H9 (cell line): ENCODE measurements around the gene GNRHR. TPM values are rescaled to one million over a fixed set of nuclear protein-coding genes. Genes with fewer than 3 reads are reported as not detected.

Experiments used
- DNase-seq: peaks from one replicate; pipeline ENCODE4 v3.0.0-alpha.2; 2017
- H2AFZ ChIP-seq: one replicate; pipeline ENCODE4 v1.6.1; 2013; ENCODE audit warnings: mild to moderate bottlenecking, low read length, control low read depth, moderate library complexity
- H2AK5ac ChIP-seq: 2 replicates; pipeline ENCODE4 v1.6.1; 2013; ENCODE audit warnings: low read length, control low read depth, mixed read lengths; ENCODE audit not compliant: insufficient read length
- H2BK120ac ChIP-seq: one replicate; pipeline ENCODE4 v1.6.1; 2013; ENCODE audit warnings: low read depth, mild to moderate bottlenecking, low read length, control low read depth, inconsistent platforms; ENCODE audit not compliant: poor library complexity, severe bottlenecking
- H2BK12ac ChIP-seq: 2 replicates; pipeline ENCODE4 v1.6.1; 2013; ENCODE audit warnings: low read length, control low read depth, mixed read lengths, low read depth; ENCODE audit not compliant: insufficient read length
- H2BK15ac ChIP-seq: 2 replicates; pipeline ENCODE4 v1.6.1; 2013; ENCODE audit warnings: low read depth, low read length, control low read depth
- H2BK20ac ChIP-seq: one replicate; pipeline ENCODE4 v1.6.1; 2013; ENCODE audit warnings: low read depth, mild to moderate bottlenecking, low read length, control low read depth, inconsistent platforms; ENCODE audit not compliant: poor library complexity, severe bottlenecking
- H2BK5ac ChIP-seq: 2 replicates; pipeline ENCODE4 v1.6.1; 2013; ENCODE audit warnings: low read length, control low read depth, mixed read lengths; ENCODE audit not compliant: insufficient read length
- H3K14ac ChIP-seq: 2 replicates; pipeline ENCODE4 v1.6.1; 2013; ENCODE audit warnings: low read length, control low read depth; ENCODE audit not compliant: insufficient read depth
- H3K18ac ChIP-seq: 2 replicates; pipeline ENCODE4 v1.6.1; 2013; ENCODE audit warnings: low read depth, mild to moderate bottlenecking, mixed read lengths, low read length, control low read depth; ENCODE audit not compliant: insufficient read length
- H3K23ac ChIP-seq: 2 replicates; pipeline ENCODE4 v1.6.1; 2013; ENCODE audit warnings: low read length, control low read depth, mixed read lengths, low read depth; ENCODE audit not compliant: insufficient read length
- H3K23me2 ChIP-seq: 2 replicates; pipeline ENCODE4 v1.6.1; 2013; ENCODE audit warnings: low read depth, mild to moderate bottlenecking, mixed read lengths, low read length, control low read depth; ENCODE audit not compliant: insufficient read length, poor library complexity, severe bottlenecking
- H3K27ac ChIP-seq: 2 replicates; pipeline ENCODE4 v1.5.1; 2013; ENCODE audit warnings: low read length, control low read depth, mixed read lengths, low read depth; ENCODE audit not compliant: insufficient read length
- H3K27me3 ChIP-seq: 2 replicates; pipeline ENCODE4 v1.6.1; 2013; ENCODE audit warnings: low read length, control low read depth, inconsistent platforms; ENCODE audit not compliant: insufficient read depth
- H3K4ac ChIP-seq: 2 replicates; pipeline ENCODE4 v1.6.1; 2013; ENCODE audit warnings: low read depth, mild to moderate bottlenecking, control low read depth, inconsistent platforms, low read length, moderate library complexity
- H3K4me1 ChIP-seq: 2 replicates; pipeline ENCODE4 v1.6.1; 2013; ENCODE audit warnings: low read length, control low read depth, inconsistent platforms; ENCODE audit not compliant: insufficient read depth
- H3K4me2 ChIP-seq: 2 replicates; pipeline ENCODE4 v1.6.1; 2013; ENCODE audit warnings: low read length, control low read depth, mixed read lengths; ENCODE audit not compliant: insufficient read length, insufficient read depth
- H3K56ac ChIP-seq: 2 replicates; pipeline ENCODE4 v1.6.1; 2013; ENCODE audit warnings: low read depth, mild to moderate bottlenecking, mixed read lengths, low read length, control low read depth; ENCODE audit not compliant: insufficient read length
- H3K79me1 ChIP-seq: 2 replicates; pipeline ENCODE4 v1.6.1; 2013; ENCODE audit warnings: low read depth, mild to moderate bottlenecking, moderate library complexity, low read length, control low read depth, inconsistent platforms; ENCODE audit not compliant: insufficient read depth, poor library complexity, severe bottlenecking
- H3K79me2 ChIP-seq: 2 replicates; pipeline ENCODE4 v1.6.1; 2013; ENCODE audit warnings: low read length, control low read depth, inconsistent platforms; ENCODE audit not compliant: insufficient read depth
- H3K9ac ChIP-seq: 2 replicates; pipeline ENCODE4 v1.6.1; 2013; ENCODE audit warnings: low read length, control low read depth, mixed read lengths; ENCODE audit not compliant: insufficient read length; ENCODE audit errors: extremely low read depth
- H3K9me3 ChIP-seq: one replicate; pipeline ENCODE4 v1.6.1; 2013; ENCODE audit warnings: low read depth, low read length, inconsistent platforms; ENCODE audit not compliant: control insufficient read depth
- H3T11ph ChIP-seq: one replicate; pipeline ENCODE4 v1.6.1; 2013; ENCODE audit warnings: mild to moderate bottlenecking, low read length, control low read depth, inconsistent platforms
- H4K20me1 ChIP-seq: one replicate; pipeline ENCODE4 v1.6.1; 2013; ENCODE audit not compliant: control insufficient read depth, insufficient read length, insufficient read depth
- H4K5ac ChIP-seq: 2 replicates; pipeline ENCODE4 v1.6.1; 2013; ENCODE audit warnings: low read depth, mild to moderate bottlenecking, mixed read lengths, low read length, control low read depth; ENCODE audit not compliant: insufficient read length
- H4K8ac ChIP-seq: replicated peaks from 2 replicates; pipeline ENCODE4 v1.6.1; 2013; ENCODE audit warnings: low read length, control low read depth, mixed read lengths, low read depth; ENCODE audit not compliant: insufficient read length
- H4K91ac ChIP-seq: 2 replicates; pipeline ENCODE4 v1.6.1; 2013; ENCODE audit warnings: low read depth, mild to moderate bottlenecking, moderate library complexity, mixed read lengths, low read length, control low read depth; ENCODE audit not compliant: insufficient read length
- H3K27ac Mint-ChIP-seq, 3 experiments: 2 replicates in 2 of 3; 3 replicates in 1 of 3; pipeline ENCODE4 v1.8.0; 2020 to 2021; ENCODE audit warnings: mixed read lengths in 3 of 3, mild to moderate bottlenecking in 1 of 3, moderate library complexity in 1 of 3
- H3K27me3 Mint-ChIP-seq: 2 replicates; pipeline ENCODE4 v1.8.0; 2021; ENCODE audit warnings: low read depth, mild to moderate bottlenecking, moderate library complexity, mixed read lengths
- H3K36me3 Mint-ChIP-seq, 3 experiments: 2 replicates in 2 of 3; 3 replicates in 1 of 3; pipeline ENCODE4 v1.8.0; 2020 to 2021; ENCODE audit warnings: low read depth in 3 of 3, mixed read lengths in 3 of 3; ENCODE audit not compliant: insufficient read depth in 1 of 3
- H3K4me1 Mint-ChIP-seq, 2 experiments: 2 replicates each; pipeline ENCODE4 v1.8.0; 2020; ENCODE audit warnings: mixed read lengths in 2 of 2
- H3K4me3 Mint-ChIP-seq, 2 experiments: 2 replicates in 1 of 2; 3 replicates in 1 of 2; pipeline ENCODE4 v1.8.0; 2020 to 2021; ENCODE audit warnings: mild to moderate bottlenecking in 2 of 2, mixed read lengths in 2 of 2, moderate library complexity in 1 of 2
- H3K9me3 Mint-ChIP-seq, 2 experiments: 2 replicates in 1 of 2; 3 replicates in 1 of 2; pipeline ENCODE4 v1.8.0; 2020; ENCODE audit warnings: mild to moderate bottlenecking in 2 of 2, mixed read lengths in 2 of 2, moderate library complexity in 1 of 2
- WGBS: extraction: QIAGEN DNeasy Blood & Tissue Kit; methylation state at CpG from one replicate; pipeline ENCODE4 v1.1.7; 2013; ENCODE audit warnings: missing lambda C conversion rate, low lambda C conversion rate, mixed read lengths; ENCODE audit not compliant: insufficient read length; ENCODE audit errors: extremely low coverage; 5-methylcytosine and 5-hydroxymethylcytosine counted together
- total RNA-seq: library from RNA; stranded (reverse); gene quantifications from 2 replicates; pipeline ENCODE4 v1.2.1, GENCODE V29; 2021
- TF ChIP-seq, protein P1 (sequence below): fragments of 200-600 bp; sonication (generic); conservative IDR thresholded peaks from 3 replicates; pipeline ENCODE4 v1.8.0; 2021; ENCODE audit warnings: antibody characterized with exemption, mild to moderate bottlenecking

The GNRHR gene
- total RNA-seq, 1 experiment from 2014 or later = not detected

DNA sequence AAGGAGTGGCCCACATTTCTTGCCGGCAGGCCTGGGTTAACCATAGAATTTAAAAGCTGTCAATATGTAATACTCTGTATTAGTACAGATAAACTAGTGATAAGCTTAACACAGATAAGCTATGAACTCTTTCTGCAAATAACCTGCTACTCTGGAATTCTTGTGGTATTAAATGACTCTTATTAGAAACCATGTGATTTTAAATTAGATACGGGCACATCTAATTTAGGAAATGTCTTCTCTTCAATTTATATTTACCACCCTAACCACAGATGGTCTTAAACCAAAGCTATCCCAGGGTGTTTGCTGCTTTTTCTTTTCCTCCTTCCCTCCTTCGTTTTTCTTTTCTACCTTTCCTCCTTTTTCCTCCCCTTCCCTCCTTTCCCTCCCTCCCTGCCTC is 4.9 kb downstream of the GNRHR start:
- Histone ChIP-seq H2AFZ (no peak overlapping the region), H3K79me2 (no peaks in the 10 kb centered on the region), H4K5ac (no peak overlapping the region), H3K23ac (no peak overlapping the region), H4K91ac (no peak overlapping the region), H4K8ac (no peak overlapping the region), H2AK5ac (no peak overlapping the region), H3K14ac (no peak overlapping the region), H3K23me2 (no peaks in the 10 kb centered on the region), H3K9me3 (no peaks in the 10 kb centered on the region), H3T11ph (no peak overlapping the region), H2BK15ac (no peak overlapping the region), H3K27ac (no peak overlapping the region), H2BK5ac (no peak overlapping the region), H4K20me1 (no peaks in the 10 kb centered on the region), H3K4me2 (no peak overlapping the region), H3K56ac (no peak overlapping the region), H2BK120ac (no peak overlapping the region), H3K27me3 (no peaks in the 10 kb centered on the region), H3K18ac (no peak overlapping the region), H3K79me1 (no peaks in the 10 kb centered on the region), H2BK12ac (no peak overlapping the region), H3K9ac (no peak overlapping the region), H3K4me1 (no peaks in the 10 kb centered on the region), H3K4ac (no peak overlapping the region), H2BK20ac (no peak overlapping the region)
- no peak for DNase-seq
- H3K9me3 Mint-ChIP-seq = no peaks in the 10 kb centered on the region
- no peaks in the 10 kb centered on the region for H3K27me3 Mint-ChIP-seq
- no peaks in the 10 kb centered on the region for H3K4me1 Mint-ChIP-seq
- H3K4me3 Mint-ChIP-seq = no peak overlapping the region
- no peaks in the 10 kb centered on the region for H3K36me3 Mint-ChIP-seq
- TF ChIP-seq, protein P1, sequence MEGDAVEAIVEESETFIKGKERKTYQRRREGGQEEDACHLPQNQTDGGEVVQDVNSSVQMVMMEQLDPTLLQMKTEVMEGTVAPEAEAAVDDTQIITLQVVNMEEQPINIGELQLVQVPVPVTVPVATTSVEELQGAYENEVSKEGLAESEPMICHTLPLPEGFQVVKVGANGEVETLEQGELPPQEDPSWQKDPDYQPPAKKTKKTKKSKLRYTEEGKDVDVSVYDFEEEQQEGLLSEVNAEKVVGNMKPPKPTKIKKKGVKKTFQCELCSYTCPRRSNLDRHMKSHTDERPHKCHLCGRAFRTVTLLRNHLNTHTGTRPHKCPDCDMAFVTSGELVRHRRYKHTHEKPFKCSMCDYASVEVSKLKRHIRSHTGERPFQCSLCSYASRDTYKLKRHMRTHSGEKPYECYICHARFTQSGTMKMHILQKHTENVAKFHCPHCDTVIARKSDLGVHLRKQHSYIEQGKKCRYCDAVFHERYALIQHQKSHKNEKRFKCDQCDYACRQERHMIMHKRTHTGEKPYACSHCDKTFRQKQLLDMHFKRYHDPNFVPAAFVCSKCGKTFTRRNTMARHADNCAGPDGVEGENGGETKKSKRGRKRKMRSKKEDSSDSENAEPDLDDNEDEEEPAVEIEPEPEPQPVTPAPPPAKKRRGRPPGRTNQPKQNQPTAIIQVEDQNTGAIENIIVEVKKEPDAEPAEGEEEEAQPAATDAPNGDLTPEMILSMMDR = no peak
- WGBS = no CpG with 5 or more reads among the region's 3 CpGs
- no peak overlapping the region; a peak in 1 of 7 replicates for H3K27ac Mint-ChIP-seq
